TTC549 (cell line): Measurements from ENCODE around the gene CLEC2D.
"Not testable (repeated sequence)": the region's sequence is repeated elsewhere in the genome, so short reads cannot be mapped to it uniquely, and the experiment has no call there.

Source experiments
- FAIRE-seq: peaks from 2 replicates; lab custom pipeline; 2012; peaks lifted over from hg19 to GRCh38; lab: Jason Lieb, UNC

The CLEC2D gene, protein sequence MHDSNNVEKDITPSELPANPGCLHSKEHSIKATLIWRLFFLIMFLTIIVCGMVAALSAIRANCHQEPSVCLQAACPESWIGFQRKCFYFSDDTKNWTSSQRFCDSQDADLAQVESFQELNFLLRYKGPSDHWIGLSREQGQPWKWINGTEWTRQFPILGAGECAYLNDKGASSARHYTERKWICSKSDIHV

GRCh38 chr12:9669534-9669933, at the start of gene CLEC2D:
Gene CLEC2D (plus strand): TSS chr12:9669713. CDS start chr12:9669735, 22 bp downstream.
- FAIRE-seq = no peak

- FAIRE-seq = no peak
These were observed 44.5 kb upstream of the CLEC2D start for GRCh38 chr12:9625019-9625418.

DNA sequence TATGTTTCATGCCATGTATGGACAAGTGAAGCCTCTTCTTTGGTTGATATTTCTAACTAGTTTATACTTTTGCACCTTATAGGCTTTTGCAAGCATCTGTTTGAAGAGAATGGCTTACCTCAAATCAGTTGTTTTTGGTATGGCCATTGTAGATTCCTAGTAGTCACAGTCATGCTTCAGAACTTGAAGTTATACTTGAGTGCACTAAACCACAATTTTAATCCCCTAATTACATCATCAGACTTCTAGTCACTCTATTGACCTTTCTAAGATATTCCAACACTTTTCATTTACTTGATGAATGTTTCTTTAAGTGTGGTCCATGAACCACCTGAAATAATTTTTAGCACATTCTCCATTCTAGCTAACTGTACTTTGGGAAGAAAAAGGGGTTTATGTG, 43.2 kb upstream of the CLEC2D start:
- FAIRE-seq = no peak

DNA sequence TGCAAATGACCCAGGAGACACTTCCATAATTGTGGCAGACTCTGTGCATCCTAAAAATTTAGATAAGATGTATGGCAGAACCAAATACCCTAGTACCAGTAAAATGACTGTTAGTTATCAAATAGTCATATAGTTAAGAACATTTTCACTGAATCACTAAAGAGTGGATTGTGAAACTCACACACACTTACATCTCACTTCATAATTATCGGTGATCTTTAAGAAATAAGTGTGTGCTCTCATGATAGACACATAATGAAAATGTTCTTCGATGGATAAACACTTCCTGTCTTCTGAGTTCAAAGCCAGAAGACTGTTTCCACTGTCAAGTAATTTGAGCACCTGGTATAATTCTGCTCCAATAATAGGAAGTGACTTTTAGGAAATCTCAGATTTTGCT, 42.7 kb upstream of the CLEC2D start:
- no peak for FAIRE-seq

DNA sequence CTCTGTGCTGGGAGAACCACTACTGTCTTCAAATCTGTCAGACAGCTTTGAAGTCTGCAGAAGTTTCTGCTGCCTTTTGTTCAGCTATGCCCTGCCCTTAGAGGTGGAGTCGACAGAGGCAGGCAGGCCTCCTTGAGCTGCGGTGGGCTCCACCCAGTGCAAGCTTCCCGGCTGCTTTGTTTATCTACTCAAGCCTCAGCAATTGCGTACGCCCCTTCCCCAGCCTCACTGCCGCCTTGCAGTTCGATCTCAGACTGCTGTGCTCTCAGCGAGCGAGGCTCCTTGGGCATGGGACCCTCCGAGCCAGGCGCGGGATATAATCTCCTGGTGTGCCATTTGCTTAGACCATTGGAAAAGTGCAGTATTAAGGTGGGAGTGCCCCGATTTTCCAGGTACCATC, 36.7 kb upstream of the CLEC2D start:
- no peak for FAIRE-seq

- FAIRE-seq = peak; percentile 47
These were observed 35.2 kb upstream of the CLEC2D start for GRCh38 chr12:9634177-9634803.

GRCh38 chr12:9634969-9635754, 34.4 kb upstream of the CLEC2D start:
- FAIRE-seq = no peak

DNA sequence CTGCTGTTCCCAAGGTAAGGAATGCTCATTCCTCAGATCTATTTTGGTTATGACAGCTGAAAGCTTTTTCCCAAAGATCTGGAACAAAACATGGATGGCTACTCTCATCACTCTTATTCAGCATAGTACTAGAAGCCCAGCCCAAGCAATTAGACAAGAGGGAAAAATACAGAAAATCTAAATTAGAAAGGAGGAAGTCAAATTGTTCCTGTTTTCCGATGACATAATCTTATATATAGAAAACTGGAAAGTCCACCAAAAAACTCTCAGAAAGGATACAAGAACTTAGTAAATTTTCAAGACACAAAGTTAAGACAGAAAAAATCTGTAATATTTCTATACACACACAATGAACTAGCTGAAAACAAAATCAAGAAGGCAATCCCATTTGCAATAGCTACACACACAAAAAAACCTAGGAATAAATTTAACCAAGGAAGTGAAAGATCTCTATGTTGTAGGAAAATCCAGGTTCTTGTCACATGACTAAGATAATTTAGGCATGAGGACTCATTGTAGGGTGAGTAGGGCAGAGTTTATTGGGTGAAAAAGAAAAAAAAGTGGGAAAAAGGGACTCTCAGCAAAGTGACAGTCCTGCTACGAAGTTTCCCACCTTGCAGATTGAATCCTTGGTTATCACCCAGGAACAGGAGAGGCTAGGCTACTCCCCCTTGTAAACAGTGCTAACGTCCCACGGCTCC, 33.2 kb upstream of the CLEC2D start:
- FAIRE-seq = no peak

- FAIRE-seq = no peak
These were observed 32.7 kb upstream of the CLEC2D start for GRCh38 chr12:9636851-9637206.

DNA sequence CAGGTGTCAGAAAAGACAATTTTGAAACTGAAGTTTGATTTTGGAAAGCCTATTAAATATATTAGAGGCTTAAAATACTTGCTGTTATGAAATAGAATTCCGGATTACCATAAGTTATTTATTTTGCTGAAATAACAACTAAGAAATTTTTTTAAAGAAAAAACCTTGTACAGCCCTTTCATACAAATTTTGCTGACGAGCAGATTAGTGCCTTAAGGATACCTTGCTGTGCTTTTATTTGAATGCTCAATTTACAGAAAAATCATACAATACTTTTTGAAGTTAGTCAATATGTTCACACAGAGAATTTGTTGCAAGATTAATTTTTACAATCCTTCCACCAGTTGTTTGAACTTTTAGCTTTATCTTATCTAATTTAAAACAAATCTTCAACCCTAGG, 29.5 kb upstream of the CLEC2D start:
- FAIRE-seq = no peak

DNA sequence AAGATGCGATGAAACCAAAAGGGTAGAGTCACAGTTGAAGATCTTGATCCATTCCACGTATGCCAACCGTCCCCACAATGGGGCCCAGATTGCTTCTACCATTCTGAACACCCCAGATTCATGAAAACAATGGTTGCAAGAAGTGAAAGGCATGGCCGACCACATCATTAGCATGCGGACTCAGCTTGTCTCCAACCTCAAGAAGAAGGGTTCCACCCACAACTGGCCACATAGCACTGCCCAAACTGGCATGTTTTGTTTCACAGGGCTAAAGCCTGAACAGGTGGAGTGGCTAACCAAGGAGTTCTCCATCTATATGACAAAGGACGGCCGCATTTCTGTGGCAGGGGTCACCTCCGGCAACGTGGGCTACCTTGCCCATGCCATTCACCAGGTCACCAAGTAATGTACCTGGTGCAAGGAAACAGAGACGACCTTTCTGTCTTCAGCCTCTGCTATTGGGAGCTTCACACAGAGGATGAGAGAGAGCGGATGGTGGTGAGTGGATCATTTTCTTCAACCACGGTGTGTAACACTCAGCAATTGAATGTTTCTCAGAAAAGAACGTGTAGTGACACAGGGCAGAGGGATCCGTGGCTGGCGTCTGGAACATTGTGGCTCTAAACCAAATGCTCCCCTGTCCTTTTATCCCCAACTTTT, 26.8 kb upstream of the CLEC2D start:
- FAIRE-seq = no peak

DNA sequence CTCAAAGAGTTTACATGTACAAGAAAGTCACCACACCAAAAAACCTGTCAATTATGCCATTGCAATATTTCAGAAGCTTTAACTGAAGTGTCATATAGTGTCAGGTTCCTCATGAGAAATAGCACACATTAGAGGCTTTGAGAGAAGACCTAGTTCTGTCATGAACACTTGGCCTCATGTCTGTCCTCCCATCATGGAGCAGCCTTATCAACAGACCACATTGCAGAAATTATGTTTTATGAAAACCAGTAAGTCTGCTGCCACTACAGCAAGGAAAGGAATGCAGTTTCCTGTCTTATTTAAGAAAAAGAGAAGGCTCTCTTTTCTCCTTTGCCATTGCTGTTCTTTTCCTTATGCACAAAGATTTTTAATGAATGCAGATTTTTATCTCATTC, 26.2 kb upstream of the CLEC2D start:
- no peak for FAIRE-seq

DNA sequence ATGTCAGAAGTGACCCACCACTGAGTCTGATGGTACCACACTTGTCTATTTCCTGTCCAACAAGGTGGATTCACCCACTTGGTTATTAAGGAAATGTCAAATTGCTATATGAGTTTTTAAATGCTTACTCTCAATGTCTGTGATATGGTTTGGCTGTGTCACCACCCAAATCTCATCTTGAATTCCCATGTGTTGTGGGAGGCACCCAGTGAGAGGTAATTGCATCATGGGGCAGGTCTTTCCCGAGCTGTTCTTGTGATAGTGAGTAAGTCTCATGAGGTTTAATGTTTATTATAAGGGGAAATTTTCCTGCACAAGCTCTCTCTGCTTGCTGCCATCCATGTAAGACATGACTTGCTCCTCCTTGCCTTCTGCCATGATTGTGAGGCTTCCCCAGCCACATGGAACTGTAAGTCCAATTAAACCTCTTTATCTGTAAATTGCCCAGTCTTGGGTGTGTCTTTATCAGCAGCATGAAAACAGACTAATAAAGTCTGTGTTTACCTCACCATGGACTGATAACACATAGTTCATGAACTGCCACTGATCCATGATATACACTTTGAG, 24.4 kb upstream of the CLEC2D start:
- FAIRE-seq = not testable (repeated sequence)

GRCh38 chr12:9646794-9647781, 22.4 kb upstream of the CLEC2D start:
- no peak for FAIRE-seq

DNA sequence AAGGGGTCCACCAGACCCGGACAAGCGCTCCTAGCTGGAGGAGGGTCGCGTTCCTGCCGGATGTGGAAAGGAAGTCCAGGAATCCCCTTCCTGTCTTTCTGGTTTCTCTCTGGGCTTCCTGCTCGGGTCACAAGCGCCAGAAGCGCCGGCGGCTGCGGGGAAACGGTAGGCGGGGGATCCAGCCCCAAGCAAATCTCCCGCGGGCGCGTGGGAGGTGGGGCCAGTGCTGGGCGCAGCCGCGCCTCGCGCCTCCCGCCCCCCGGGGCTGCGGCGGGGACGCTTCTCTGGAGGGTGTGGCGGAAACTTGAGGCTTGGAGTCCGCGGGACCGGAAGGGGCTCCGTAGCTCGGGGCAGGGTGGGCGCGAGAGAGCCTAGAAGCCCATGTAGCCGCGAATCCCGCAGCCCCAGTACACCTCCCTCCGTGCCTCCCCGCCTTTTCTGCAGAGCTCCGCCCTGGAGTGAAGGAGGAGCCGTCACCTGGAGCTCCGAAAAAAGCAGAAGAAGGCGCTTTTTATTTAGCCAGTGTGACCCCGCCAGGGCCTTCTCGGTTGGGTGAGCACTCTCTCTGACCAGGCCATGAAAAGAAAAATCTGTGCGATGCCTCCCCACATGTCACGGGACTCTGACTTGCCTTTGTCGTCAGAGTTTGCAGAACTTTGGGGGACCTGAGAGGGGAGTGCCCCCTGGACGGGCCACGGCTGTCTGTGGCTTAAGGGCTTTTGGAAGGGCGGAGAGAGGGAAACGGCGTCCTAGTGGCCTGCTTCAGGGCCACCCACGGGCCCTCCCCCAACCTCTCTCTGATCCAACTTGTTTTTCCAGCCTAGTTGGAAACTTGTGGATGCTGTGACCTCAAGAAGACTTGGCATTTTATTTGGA, 21.4 kb upstream of the CLEC2D start:
- FAIRE-seq = no peak

DNA sequence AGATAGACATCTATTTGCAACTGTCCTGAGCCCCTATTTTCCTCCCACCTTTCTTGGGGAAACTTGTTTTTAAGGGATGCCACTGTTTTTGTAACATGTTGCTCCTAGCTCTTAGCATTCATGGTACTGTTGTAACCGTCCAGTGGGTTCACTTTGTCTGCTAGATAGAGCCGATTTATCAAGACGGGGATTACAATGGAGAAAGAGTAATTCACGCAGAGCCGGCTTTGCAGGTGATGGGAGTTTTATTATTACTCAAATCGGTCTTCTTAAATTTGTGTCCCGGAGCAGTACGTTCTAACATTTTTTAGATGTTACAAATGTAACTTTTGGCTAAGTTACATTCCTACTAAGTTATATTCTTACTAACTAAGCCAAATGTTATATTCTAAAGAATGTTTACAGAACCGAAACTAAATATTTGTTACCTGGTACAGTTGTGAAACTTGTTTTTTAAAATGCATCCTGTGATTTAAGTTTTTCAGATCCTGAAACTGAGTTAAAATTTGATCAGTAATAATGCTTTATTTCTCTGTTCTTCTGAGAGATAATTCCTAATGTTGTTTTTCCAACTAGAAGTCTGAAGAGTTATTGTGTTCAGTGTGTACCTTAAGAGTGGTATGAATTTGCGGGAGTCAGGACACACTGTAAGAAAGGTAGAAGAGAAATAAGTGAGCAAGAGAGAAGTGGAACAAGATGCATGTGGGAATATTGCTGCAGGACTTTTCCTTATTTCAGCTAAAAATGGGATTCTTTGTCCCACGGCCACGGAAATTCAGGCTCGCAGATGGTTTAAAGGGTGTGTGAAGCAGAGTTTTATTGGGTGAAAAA, 20.6 kb upstream of the CLEC2D start:
- no peak for FAIRE-seq

- no peak for FAIRE-seq
These were observed 20.0 kb upstream of the CLEC2D start for GRCh38 chr12:9649532-9649940.

GRCh38 chr12:9650151-9650576, 19.3 kb upstream of the CLEC2D start:
- FAIRE-seq = no peak

DNA sequence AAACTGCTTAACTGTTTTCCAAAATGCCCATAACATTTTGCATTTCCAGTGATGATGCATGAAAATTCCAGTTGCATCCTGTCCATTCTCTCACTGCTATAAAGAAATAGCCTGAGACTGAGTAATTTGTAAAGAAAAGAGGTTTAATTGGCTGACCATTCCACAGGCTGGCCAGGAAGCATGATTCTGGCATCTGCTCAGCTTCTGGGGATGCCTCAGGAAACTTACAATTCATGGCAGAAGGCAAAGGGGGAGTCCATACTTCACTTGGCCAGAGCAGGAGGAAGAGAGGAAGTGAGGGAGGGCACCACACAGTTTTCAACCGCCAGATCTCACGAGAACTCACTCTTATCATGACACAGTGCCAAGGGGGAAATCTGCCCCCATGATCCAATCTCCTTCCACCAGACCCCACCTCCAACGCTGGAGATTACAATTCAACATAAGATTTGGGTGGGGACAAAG, 18.2 kb upstream of the CLEC2D start:
- FAIRE-seq = no peak
